WERI-Rb-1 (cell line): ENCODE measurements around the gene FIBCD1.
A peak's percentile ranks its signal among the peaks of the same experiment; 100 is the strongest.

Experiments
- DNase-seq: peaks from one replicate; pipeline ENCODE4 v3.0.0-alpha.2; 2020
- H3K27ac ChIP-seq: fragments of 250-450 bp; sonication (Bioruptor Pico); 2 replicates; pipeline ENCODE4 v1.5.1; 2020; ENCODE audit warnings: mild to moderate bottlenecking, moderate library complexity
- H3K27me3 ChIP-seq: fragments of 250-450 bp; sonication (Bioruptor Pico); 2 replicates; pipeline ENCODE4 v1.5.1; 2021; ENCODE audit warnings: mild to moderate bottlenecking, low read depth, moderate library complexity; ENCODE audit not compliant: insufficient read depth, severe bottlenecking
- H3K36me3 ChIP-seq: fragments of 250-450 bp; sonication (Bioruptor Pico); 2 replicates; pipeline ENCODE4 v1.5.1; 2020; ENCODE audit warnings: mild to moderate bottlenecking, moderate library complexity
- H3K4me3 ChIP-seq: 2 replicates; pipeline ENCODE4 v1.5.1; 2011; ENCODE audit warnings: low read depth, mild to moderate bottlenecking, control low read depth, low read length
- H3K9me3 ChIP-seq: fragments of 250-450 bp; sonication (Bioruptor Pico); 2 replicates; pipeline ENCODE4 v1.5.1; 2021; ENCODE audit warnings: mild to moderate bottlenecking, moderate library complexity; ENCODE audit not compliant: severe bottlenecking
- TF ChIP-seq, protein P1 (sequence below): IDR thresholded peaks from 2 replicates; pipeline ENCODE4 v1.5.1; 2011; ENCODE audit warnings: low read depth, mild to moderate bottlenecking, control low read depth, inconsistent platforms, low read length

Gene FIBCD1

DNA sequence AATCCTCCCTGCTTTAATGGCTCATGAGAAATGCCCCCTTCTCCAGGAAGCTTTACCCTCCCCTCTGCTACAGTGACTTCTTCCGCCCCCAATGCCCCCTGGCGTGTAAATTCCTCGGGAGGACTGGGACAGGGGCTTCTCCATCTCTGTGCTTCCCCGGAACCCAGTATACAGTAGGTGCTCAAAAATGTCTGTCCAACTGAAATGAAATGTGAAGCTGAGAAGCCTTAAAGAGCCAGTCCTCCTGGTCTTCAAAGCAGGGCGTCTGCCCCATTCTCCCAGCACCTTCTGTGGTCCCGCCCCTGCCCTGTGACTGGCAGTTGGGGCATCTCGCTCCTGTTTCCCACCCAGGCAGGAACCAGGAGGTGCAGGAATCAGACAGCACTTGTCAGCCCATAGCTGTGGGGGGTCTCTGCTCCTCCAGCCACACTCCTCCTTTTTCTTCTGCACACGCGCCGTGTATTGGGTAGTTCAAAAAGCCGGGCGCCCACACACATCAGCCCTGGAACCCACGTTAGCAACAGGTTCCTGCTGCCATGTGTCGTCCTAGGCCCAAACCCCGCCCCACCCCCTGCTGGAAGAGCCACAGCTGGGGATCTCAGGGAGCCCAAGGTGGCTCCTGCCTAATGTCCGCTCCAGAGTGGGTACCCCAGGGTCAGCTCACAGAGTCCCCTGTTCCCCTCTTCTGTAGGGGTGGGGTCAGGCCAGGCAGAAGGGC lies 16.0 kb downstream of the FIBCD1 start:
- no peak for DNase-seq
- TF ChIP-seq, protein P1, sequence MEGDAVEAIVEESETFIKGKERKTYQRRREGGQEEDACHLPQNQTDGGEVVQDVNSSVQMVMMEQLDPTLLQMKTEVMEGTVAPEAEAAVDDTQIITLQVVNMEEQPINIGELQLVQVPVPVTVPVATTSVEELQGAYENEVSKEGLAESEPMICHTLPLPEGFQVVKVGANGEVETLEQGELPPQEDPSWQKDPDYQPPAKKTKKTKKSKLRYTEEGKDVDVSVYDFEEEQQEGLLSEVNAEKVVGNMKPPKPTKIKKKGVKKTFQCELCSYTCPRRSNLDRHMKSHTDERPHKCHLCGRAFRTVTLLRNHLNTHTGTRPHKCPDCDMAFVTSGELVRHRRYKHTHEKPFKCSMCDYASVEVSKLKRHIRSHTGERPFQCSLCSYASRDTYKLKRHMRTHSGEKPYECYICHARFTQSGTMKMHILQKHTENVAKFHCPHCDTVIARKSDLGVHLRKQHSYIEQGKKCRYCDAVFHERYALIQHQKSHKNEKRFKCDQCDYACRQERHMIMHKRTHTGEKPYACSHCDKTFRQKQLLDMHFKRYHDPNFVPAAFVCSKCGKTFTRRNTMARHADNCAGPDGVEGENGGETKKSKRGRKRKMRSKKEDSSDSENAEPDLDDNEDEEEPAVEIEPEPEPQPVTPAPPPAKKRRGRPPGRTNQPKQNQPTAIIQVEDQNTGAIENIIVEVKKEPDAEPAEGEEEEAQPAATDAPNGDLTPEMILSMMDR = no peak
- Histone ChIP-seq H3K27ac (no peak overlapping the region), H3K9me3 (no peaks in the 10 kb centered on the region), H3K27me3 (peaks cover 2% of the 10 kb centered on the region), H3K36me3 (no peaks in the 10 kb centered on the region), H3K4me3 (no peak overlapping the region)

DNA sequence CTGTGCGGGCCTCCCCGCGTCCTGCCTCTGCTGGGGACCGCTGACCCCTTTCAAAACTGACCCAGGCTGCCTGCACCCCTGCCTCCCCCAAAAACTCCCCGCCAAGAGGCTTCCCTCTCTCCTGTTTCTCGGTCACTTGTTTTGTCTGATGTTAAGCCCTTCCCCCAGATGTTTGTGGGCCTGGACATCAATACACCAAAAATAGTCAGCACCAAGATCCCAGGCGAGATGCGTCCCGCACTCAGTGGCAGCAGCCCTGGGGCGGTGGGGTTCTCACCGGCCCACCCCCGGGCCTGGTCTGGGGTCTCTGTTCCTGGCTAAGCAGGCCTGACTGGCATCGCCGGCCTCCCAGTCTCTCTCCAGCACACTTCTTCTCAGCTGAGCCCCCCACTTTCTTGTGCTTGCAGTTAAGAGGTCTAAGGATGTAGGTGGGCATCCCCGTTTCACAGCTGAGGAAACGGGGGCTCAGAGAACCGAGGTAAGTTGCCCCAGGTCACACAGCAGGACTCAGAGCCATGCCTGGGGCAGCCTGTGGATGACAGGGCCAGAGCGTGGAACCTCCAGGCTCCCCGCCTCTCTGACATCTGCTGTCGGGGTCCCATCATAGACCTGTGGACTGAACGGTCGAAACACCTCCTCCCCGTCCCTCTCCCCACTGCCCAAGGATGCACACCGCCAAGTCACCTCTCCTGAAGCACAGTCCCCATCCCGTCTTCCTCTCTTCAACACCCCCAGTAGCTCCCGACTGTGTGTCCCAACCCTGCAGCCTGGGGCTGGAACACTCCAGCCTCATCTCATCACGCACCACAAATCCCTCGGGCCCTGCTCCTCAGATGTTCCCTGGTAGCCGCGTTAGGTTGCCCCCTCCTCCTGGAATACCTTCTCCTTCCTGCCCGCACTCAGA lies 16.8 kb downstream of the FIBCD1 start:
- no peak for DNase-seq
- TF ChIP-seq, protein P1 = no peak
- Histone ChIP-seq H3K36me3 (no peaks in the 10 kb centered on the region), H3K27ac (no peak overlapping the region), H3K4me3 (no peak overlapping the region), H3K9me3 (no peaks in the 10 kb centered on the region), H3K27me3 (peaks cover 2% of the 10 kb centered on the region)

DNA sequence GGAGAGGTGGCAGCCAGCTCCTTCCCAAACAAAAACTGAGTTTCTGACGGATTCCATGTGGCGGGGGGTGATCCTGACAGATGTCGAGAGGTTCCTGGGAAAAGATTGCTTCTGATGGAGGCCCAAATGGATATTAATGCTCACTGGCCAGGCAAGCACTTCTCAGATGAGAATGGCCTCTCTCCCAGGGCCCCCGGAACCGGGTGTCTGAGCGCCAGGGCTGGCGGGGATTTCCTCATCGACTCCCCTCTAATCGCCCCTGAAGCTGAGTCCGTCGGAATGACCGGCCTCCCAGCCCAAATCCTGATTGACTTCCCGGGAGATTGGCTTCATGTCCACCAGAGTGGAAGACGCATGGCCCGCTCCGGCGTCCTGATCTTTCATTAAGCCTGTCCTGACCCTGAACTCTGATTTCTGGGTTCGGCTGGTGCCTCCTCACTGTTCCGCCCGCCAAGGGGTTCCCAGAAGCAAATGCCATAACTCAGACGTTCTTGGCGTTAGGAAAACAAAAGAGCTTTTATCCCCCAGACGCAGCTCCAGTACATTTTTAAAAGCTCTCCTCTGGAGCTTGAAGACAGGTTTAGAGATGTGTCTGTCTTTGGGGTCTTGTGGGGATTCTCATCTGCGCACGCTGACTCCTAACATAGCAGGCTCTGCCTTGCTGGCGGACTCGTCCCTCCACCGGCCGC lies 17.6 kb downstream of the FIBCD1 start:
- Histone ChIP-seq H3K4me3 (peak overlapping the region; percentile 4; the same call in 1 of the 2 replicates), H3K27ac (no peak overlapping the region), H3K9me3 (no peaks in the 10 kb centered on the region), H3K36me3 (no peaks in the 10 kb centered on the region), H3K27me3 (peaks cover 2% of the 10 kb centered on the region)
- peak; percentile 77 for DNase-seq
- TF ChIP-seq, protein P1 = no peak

DNA sequence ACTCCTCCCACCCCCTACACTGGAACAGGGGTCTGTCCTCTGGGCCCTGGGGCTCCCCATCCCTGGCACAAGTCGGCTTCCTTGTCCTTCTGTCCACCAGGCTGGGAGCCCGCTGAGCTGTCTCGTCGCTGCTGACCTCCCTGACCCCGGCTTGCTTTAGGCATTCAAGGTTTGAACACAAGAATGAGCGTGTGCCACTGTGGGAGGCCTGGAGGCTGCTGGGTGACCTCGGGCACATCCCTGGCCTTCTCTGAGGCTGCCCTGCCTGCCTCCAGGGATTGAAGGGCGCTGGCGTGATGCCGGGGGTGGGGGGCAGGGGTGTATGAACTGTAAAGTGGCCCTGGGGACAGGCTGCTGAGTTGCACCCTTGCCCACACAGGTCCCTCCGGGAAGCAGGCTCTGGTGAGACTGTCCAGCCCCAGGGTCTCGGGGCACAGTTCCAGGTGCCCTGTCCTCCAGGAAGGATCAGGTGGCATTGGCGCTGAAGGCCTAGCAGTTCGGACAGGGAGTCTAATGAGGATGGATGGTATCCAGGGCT lies 18.2 kb downstream of the FIBCD1 start:
- no peak overlapping the region for H3K27ac ChIP-seq
- TF ChIP-seq, protein P1 = no peak
- H3K36me3 ChIP-seq = no peaks in the 10 kb centered on the region
- H3K4me3 ChIP-seq = peak overlapping the region; percentile 4; the same call in 1 of the 2 replicates
- H3K27me3 ChIP-seq = peaks cover 2% of the 10 kb centered on the region
- no peak for DNase-seq
- no peaks in the 10 kb centered on the region for H3K9me3 ChIP-seq

DNA sequence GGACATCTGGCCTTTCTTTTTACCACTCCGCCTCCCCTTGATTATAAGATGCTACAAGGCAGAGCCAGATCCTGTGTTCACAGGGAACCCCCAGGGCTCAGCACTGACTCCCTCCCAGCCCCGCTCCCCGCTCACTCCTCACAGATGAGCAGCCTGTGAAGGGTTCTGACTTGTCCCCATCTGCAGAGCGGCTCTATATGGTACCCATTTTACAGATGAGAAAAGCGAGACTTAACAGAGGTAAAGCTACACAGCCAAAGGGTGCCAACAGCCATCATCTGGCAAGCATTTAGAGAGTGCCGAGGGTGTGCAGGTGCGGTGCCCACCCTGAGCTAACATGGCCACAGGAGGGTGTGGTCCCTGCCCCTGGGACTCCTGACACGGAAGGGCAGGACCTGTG lies 18.8 kb downstream of the FIBCD1 start:
- DNase-seq = no peak
- Histone ChIP-seq H3K27ac (no peak overlapping the region), H3K9me3 (no peaks in the 10 kb centered on the region), H3K4me3 (no peak overlapping the region), H3K36me3 (no peaks in the 10 kb centered on the region), H3K27me3 (peaks cover 2% of the 10 kb centered on the region)
- TF ChIP-seq, protein P1 = no peak
